NK-92 (cell line): ENCODE data around the gene FBXO11.
"Not testable (repeated sequence)": the region's sequence is repeated elsewhere in the genome, so short reads cannot be mapped to it uniquely, and the experiment has no call there.

Experiments used
- DNase-seq: peaks from one replicate; lab custom pipeline; 2025; ENCODE audit not compliant: unreplicated experiment; lab: John Stamatoyannopoulos, UW

The FBXO11 gene

GRCh38 chr2:47853067-47853777 lies 53.1 kb downstream of the FBXO11 start:
- DNase-seq, result not testable (repeated sequence)

- no peak for DNase-seq
These were observed 56.1 kb downstream of the FBXO11 start for GRCh38 chr2:47850198-47850597.

- no peak for DNase-seq
These were observed 56.9 kb downstream of the FBXO11 start for GRCh38 chr2:47849368-47849767.

GRCh38 chr2:47844162-47844561 lies 62.1 kb downstream of the FBXO11 start:
- no peak for DNase-seq

- DNase-seq, result no peak
These were observed 62.9 kb downstream of the FBXO11 start for GRCh38 chr2:47843407-47843806.

- no peak for DNase-seq
These were observed 63.5 kb downstream of the FBXO11 start for GRCh38 chr2:47842846-47843245.

- DNase-seq, result no peak
These were observed 67.6 kb downstream of the FBXO11 start for GRCh38 chr2:47838686-47839085.

- no peak for DNase-seq
These were observed 68.0 kb downstream of the FBXO11 start for GRCh38 chr2:47838249-47838648.

- no peak for DNase-seq
These were observed 72.8 kb downstream of the FBXO11 start for GRCh38 chr2:47833516-47833968.

- no peak for DNase-seq
These were observed 83.8 kb downstream of the FBXO11 start for GRCh38 chr2:47822518-47822917.

GRCh38 chr2:47819834-47820233 lies 86.5 kb downstream of the FBXO11 start:
- no peak for DNase-seq

GRCh38 chr2:47818777-47819176 lies 87.5 kb downstream of the FBXO11 start:
- no peak for DNase-seq

GRCh38 chr2:47815764-47816163 lies 90.5 kb downstream of the FBXO11 start:
- no peak for DNase-seq

GRCh38 chr2:47811668-47812067 lies 94.6 kb downstream of the FBXO11 start:
- DNase-seq, result no peak

GRCh38 chr2:47810850-47811249 lies 95.4 kb downstream of the FBXO11 start:
- no peak for DNase-seq

GRCh38 chr2:47809903-47810302 lies 96.4 kb downstream of the FBXO11 start:
- DNase-seq, result no peak

GRCh38 chr2:47808614-47809013 lies 97.7 kb downstream of the FBXO11 start:
- no peak for DNase-seq

GRCh38 chr2:47805850-47806249 lies 100.4 kb downstream of the FBXO11 start:
- no peak for DNase-seq

GRCh38 chr2:47803770-47804169 lies 102.5 kb downstream of the FBXO11 start:
- DNase-seq, result no peak

- DNase-seq, result no peak
These were observed 102.9 kb downstream of the FBXO11 start for GRCh38 chr2:47803363-47803762.

- no peak for DNase-seq
These were observed 105.2 kb downstream of the FBXO11 start for GRCh38 chr2:47801118-47801517.

GRCh38 chr2:47799031-47799609 lies 107.2 kb downstream of the FBXO11 start:
- DNase-seq, result no peak

- no peak for DNase-seq
These were observed 107.7 kb downstream of the FBXO11 start for GRCh38 chr2:47798631-47799030.
